ENCODE data around the gene NPW. TPM values are rescaled to one million over a fixed set of nuclear protein-coding genes. Genes with fewer than 3 reads are reported as not detected.
A peak's percentile ranks its signal among the peaks of the same experiment; 100 is the strongest.

The NPW gene
- polyA plus RNA-seq, 1 donor (not counting 4 experiments of a cell fraction or from before 2014, with no cell fraction given) = not detected

DNA sequence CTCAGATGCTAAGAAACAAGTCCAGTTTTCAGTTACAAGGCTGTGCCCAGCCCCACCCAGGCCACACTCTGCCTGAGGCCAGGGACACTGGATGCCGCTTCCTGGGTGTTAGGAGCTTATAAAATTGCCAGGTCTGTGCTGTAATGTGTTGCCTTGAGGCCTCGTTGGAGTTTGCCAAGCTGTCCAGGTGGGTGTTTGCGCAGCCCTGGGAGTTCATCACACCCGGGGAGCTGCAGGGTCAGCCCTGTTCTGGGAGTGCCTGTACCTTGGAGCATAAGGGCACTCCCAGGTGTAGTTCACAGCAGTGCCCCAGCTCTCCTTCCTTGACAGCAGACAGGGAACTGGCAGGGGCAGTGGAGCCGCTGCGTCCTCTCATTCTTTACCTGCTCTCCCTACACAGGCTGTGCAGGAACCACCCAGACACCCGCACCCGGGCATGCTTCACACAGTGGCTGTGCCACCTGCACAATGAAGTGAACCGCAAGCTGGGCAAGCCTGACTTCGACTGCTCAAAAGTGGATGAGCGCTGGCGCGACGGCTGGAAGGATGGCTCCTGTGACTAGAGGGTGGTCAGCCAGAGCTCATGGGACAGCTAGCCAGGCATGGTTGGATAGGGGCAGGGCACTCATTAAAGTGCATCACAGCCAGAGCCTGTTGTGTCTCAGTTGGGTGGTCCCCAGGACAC, 34.0 kb upstream of the NPW start:
- Histone ChIP-seq H3K4me3 (ENCODE audit: control insufficient read depth in 2 of 3, extremely low read depth in 1 of 3, insufficient read depth in 2 of 3, low read depth in 1 of 3, low read length in 3 of 3) (peak overlapping the region in 2 of 3 experiments; percentile 81 to 90), H3K9me1 (ENCODE audit: control insufficient read depth, extremely low read depth, insufficient read depth, low read length) (peaks cover 2% of the 10 kb centered on the region), H3K27me3 (ENCODE audit: control insufficient read depth, extremely low read depth, insufficient read depth, low read length) (peaks cover 50% of the 10 kb centered on the region), H3K9ac (ENCODE audit: control insufficient read depth, extremely low read depth, insufficient read depth, low read length) (peak overlapping the region; percentile 72), H3K4me1 (ENCODE audit: control insufficient read depth, extremely low read depth, insufficient read depth, low read length) (peaks cover 31% of the 10 kb centered on the region), H3K9me3 (ENCODE audit: control insufficient read depth, low read depth, low read length) (no peaks in the 10 kb centered on the region), H3K27ac (ENCODE audit: control insufficient read depth, insufficient read depth, low read length) (no peak overlapping the region), H4K20me1 (ENCODE audit: control insufficient read depth, extremely low read depth, insufficient read depth, low read length) (no peaks in the 10 kb centered on the region), H3K4me2 (ENCODE audit: control insufficient read depth, extremely low read depth, insufficient read depth, low read depth, low read length) (peak overlapping the region; percentile 92), H2AFZ (ENCODE audit: control insufficient read depth, low read length) (no peak overlapping the region), H3K36me3 (ENCODE audit: control insufficient read depth in 2 of 2, extremely low read depth in 1 of 2, insufficient read depth in 2 of 2, low read length in 2 of 2) (peaks cover 7 to 14% of the 10 kb centered on the region in 2 experiments), H3K79me2 (ENCODE audit: control insufficient read depth, insufficient read depth, low read length) (peaks cover 2% of the 10 kb centered on the region)
- no peak for DNase-seq (ENCODE audit: low read depth, low spot score)
- FAIRE-seq = no peak
- dilution Hi-C loops (cut with MboI; ENCODE audit: extremely low pct_ligation_motif_present, low sequenced_read_pairs) = no loop called here
- no peak for TF ChIP-seq EZH2 (IDR thresholded peaks at IDR 0.05; ENCODE audit: low read length)
- TF ChIP-seq, protein P1, sequence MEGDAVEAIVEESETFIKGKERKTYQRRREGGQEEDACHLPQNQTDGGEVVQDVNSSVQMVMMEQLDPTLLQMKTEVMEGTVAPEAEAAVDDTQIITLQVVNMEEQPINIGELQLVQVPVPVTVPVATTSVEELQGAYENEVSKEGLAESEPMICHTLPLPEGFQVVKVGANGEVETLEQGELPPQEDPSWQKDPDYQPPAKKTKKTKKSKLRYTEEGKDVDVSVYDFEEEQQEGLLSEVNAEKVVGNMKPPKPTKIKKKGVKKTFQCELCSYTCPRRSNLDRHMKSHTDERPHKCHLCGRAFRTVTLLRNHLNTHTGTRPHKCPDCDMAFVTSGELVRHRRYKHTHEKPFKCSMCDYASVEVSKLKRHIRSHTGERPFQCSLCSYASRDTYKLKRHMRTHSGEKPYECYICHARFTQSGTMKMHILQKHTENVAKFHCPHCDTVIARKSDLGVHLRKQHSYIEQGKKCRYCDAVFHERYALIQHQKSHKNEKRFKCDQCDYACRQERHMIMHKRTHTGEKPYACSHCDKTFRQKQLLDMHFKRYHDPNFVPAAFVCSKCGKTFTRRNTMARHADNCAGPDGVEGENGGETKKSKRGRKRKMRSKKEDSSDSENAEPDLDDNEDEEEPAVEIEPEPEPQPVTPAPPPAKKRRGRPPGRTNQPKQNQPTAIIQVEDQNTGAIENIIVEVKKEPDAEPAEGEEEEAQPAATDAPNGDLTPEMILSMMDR (optimal IDR thresholded peaks at IDR 0.05 in 1 of 3, IDR thresholded peaks at IDR 0.05 in 1 of 3, conservative IDR thresholded peaks at IDR 0.05 in 1 of 3; ENCODE audit: extremely low read depth in 1 of 3, insufficient read depth in 2 of 3, low read length in 3 of 3) = no peak

DNA sequence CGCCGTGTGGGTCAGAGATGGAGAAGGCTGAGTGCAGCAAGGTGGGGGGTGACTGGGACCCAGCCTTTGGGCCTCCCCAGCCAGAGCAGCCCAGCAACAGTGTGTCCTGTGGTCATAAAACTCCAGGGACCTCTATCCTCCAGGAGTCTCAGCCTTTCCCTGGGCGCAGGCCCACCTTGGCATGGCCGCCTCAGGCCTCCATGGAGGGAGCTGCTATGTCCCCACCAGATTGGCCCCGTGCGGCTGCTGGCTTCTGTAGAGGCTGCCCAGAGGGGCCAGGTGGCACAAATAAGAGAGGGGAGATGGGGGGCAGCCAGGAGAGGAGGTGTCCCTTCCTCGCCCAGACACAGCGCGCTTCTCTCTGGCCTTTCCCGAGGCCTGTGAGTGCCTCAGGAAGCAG, 32.4 kb upstream of the NPW start:
- Histone ChIP-seq H3K9me1 (ENCODE audit: control insufficient read depth, extremely low read depth, insufficient read depth, low read length) (peaks cover 2% of the 10 kb centered on the region), H3K4me1 (ENCODE audit: control insufficient read depth, extremely low read depth, insufficient read depth, low read length) (peaks cover 34% of the 10 kb centered on the region), H3K36me3 (ENCODE audit: control insufficient read depth in 2 of 2, extremely low read depth in 1 of 2, insufficient read depth in 2 of 2, low read length in 2 of 2) (peaks cover 7 to 14% of the 10 kb centered on the region in 2 experiments), H3K9me3 (ENCODE audit: control insufficient read depth, low read depth, low read length) (no peaks in the 10 kb centered on the region), H3K79me2 (ENCODE audit: control insufficient read depth, insufficient read depth, low read length) (peaks cover 2% of the 10 kb centered on the region), H2AFZ (ENCODE audit: control insufficient read depth, low read length) (no peak overlapping the region), H3K4me2 (ENCODE audit: control insufficient read depth, extremely low read depth, insufficient read depth, low read depth, low read length) (no peak overlapping the region), H3K9ac (ENCODE audit: control insufficient read depth, extremely low read depth, insufficient read depth, low read length) (no peak overlapping the region), H3K27ac (ENCODE audit: control insufficient read depth, insufficient read depth, low read length) (no peak overlapping the region), H3K27me3 (ENCODE audit: control insufficient read depth, extremely low read depth, insufficient read depth, low read length) (peaks cover 45% of the 10 kb centered on the region), H3K4me3 (ENCODE audit: control insufficient read depth in 2 of 3, extremely low read depth in 1 of 3, insufficient read depth in 2 of 3, low read depth in 1 of 3, low read length in 3 of 3) (no peak overlapping the region), H4K20me1 (ENCODE audit: control insufficient read depth, extremely low read depth, insufficient read depth, low read length) (no peaks in the 10 kb centered on the region)
- dilution Hi-C loops (cut with MboI; ENCODE audit: extremely low pct_ligation_motif_present, low sequenced_read_pairs) = no loop called here
- TF ChIP-seq EZH2 (IDR thresholded peaks at IDR 0.05; ENCODE audit: low read length) = no peak
- TF ChIP-seq, protein P1 (optimal IDR thresholded peaks at IDR 0.05 in 1 of 3, IDR thresholded peaks at IDR 0.05 in 1 of 3, conservative IDR thresholded peaks at IDR 0.05 in 1 of 3; ENCODE audit: extremely low read depth in 1 of 3, insufficient read depth in 2 of 3, low read length in 3 of 3) = no peak
- DNase-seq (ENCODE audit: low read depth, low spot score) (no peak), FAIRE-seq (no peak)

All from keratinocyte (primary cell).